Transverse colon (tissue), 4 donors: ENCODE measurements around the gene HRK.

ENCODE experiments used
- CTCF ChIP-seq, 5 experiments: fragments of 200-600 bp in 3 of 5; fragments of 450-650 bp in 2 of 5; sonication (generic) in 3 of 5; IDR thresholded peaks; 1 replicate in 2 of 5; 2 replicates in 3 of 5; pipeline ENCODE4 v1.5.1; 2016 to 2017; ENCODE audit warnings: antibody characterized with exemption in 5 of 5, inconsistent platforms in 3 of 5, mild to moderate bottlenecking in 2 of 5, moderate library complexity in 1 of 5
- EP300 ChIP-seq: sonication (generic); formaldehyde crosslinking; IDR thresholded peaks from one replicate; pipeline ENCODE4 v1.6.1; 2017; ENCODE audit warnings: antibody characterized with exemption, low read depth
- POLR2AphosphoS5 ChIP-seq, 3 donors: sonication (generic); formaldehyde crosslinking; IDR thresholded peaks; one replicate each; pipeline ENCODE4 v1.6.1; 2016; ENCODE audit warnings: antibody characterized with exemption in 3 of 3

- TF ChIP-seq CTCF (IDR thresholded peaks at IDR 0.05) (no peak), EP300 (no peak), POLR2AphosphoS5 (IDR thresholded peaks at IDR 0.05) (no peak)
Observed at GRCh38 chr12:116928504-116928903, 47.3 kb upstream of the HRK start.
